Effector CD8-positive, alpha-beta T cell (primary cell): Measurements from ENCODE around the gene CSNK1G1.
A peak's percentile ranks its signal among the peaks of the same experiment; 100 is the strongest.
"Not testable (repeated sequence)": the region's sequence is repeated elsewhere in the genome, so short reads cannot be mapped to it uniquely, and the experiment has no call there.

Experiments
- DNase-seq: peaks from one replicate; lab custom pipeline; 2025; lab: John Stamatoyannopoulos, UW
- total RNA-seq, 4 experiments: gene quantifications; one replicate each; lab custom pipeline; 2026; lab: John Stamatoyannopoulos, UW

CSNK1G1 gene
- total RNA-seq, result 39.6 to 63.8 (median 55.4) reads per million in 4 experiments

DNA sequence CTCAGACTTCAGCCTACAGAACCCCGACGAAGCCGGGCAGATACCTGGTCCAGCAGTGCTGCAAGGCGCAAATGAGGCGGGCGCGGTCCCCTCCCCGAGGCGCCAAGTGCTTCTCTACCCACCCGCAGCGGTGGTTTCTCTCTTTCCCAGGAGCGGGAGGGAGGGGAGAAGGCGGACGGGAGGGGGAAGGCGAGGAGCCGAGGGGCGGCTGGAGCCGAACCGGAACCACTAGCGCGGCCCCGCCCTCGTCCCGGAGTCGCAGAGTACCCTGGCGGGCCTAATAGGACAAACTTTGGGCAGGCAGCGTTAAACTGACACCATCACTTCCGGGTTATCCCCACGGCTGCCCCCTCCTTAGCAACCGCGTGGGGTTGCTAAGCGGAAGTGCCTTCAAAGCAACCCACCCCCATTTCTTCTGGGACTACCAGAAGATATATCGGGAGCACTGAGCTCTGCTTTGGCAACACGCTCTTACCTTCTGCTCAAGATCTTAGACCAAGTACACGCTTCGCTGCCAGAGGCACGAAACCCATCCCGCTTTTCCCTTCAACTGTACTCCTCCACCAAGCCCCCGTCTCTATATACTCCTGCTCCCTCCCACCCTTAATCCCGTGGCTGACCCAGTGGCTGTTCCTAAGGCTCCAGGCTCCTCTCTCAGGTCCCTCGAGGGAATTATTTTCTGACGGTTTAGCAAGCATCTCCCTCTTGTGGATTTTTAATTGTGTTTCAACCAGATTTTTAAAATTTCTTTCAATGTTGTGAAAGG is at the start of gene CSNK1G1:
TSS of gene CSNK1G1 (minus strand) at position 230 of the 766 bp plus-strand sequence. CDS start 55,674 bp downstream, outside the sequence.
- peak; percentile 91 for DNase-seq

DNA sequence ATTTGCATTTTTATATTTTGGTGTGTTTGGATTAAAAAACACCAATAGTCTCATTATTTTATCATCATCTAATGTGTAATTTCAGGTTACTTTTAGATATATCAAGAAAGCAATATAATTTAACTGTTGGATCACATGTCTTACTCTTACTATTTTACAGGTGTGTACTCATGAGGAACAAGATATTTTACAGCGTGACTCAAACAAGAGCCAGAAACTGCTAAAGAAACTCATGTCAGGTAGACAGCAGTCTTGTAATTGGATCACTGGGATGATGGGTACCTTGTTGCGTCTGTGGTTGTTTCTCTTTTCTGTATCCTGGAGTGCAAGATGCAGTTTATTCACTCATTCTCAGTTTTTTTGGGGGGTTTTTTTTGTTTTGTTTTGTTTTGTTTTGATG is 44.6 kb upstream of the CSNK1G1 start:
- DNase-seq, result no peak

DNA sequence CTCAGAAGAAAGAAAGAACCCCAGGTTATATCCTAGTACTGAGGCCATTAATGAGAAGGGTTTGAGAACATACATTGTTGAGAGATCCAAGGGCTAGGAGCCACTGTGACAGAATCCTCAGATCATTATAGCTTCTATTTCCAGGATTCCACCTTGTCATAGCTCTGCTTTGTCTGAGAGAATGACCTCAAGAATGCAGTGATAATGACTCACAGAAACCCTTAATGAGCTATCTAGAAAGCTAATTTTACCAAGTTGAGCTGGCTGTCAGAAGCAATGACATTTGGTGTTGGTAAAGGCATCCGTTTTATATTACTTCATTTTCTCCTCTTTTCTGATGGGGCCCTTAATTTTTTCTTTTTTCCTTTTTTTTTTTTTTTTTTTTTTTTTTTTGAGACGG is 42.6 kb upstream of the CSNK1G1 start:
- DNase-seq, result no peak

DNA sequence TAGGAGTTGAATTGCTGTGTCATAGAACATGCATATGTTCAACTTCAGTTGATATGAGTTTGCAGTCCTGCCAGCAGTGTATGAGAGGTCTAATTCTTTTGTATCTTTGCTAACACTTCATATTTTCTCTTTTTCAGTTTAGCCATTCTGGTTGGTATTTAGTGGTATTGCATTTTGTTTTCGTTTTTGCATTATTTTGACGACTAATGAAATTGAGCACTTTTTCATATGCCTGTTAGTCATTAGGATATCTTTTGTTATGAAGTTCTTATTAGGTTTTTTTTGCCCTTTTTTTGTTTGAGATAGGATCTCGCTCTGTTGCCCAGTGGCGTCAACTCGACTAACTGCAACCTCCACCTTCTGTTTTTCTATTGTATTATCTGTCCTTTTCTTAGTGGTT is 40.8 kb upstream of the CSNK1G1 start:
- no peak for DNase-seq

DNA sequence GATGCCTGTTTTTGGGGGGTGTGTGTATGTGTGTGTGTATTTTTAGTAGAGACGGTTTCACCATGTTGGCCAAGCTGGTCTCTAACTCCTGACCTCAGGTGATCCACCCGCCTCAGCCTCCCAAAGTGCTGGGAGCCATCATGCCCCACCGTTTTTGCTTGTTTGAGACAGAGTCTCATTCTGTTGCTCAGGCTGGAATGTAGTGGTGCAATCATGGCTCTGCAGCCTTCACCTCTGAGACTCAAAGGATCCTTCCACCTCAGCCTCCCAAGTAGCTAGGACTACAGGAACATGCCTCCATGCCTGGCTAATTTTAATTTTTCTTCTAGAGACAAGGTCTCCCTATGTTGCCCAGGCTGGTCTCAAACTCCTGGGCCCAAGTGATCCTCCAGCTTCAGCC is 36.5 kb upstream of the CSNK1G1 start:
- not testable (repeated sequence) for DNase-seq

DNA sequence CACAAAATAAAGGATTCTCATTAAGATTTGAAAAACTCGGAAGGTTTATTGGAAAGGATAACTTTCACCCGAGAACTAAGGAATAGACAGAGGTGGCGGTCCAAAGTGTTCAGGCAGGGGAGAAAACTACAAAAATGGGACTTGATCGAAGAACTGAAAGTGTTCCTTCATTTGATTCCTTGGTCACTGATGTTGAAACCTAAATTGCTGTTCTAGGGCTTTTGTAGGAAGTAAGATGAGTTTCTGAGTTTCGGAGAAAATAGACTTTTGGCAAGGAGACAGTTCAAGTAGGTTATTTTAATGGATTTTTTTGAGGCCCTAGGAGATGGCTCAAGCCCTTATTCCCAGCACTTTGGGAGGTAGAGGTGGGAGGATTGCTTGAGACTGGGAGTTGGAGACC is 33.1 kb upstream of the CSNK1G1 start:
- no peak for DNase-seq

DNA sequence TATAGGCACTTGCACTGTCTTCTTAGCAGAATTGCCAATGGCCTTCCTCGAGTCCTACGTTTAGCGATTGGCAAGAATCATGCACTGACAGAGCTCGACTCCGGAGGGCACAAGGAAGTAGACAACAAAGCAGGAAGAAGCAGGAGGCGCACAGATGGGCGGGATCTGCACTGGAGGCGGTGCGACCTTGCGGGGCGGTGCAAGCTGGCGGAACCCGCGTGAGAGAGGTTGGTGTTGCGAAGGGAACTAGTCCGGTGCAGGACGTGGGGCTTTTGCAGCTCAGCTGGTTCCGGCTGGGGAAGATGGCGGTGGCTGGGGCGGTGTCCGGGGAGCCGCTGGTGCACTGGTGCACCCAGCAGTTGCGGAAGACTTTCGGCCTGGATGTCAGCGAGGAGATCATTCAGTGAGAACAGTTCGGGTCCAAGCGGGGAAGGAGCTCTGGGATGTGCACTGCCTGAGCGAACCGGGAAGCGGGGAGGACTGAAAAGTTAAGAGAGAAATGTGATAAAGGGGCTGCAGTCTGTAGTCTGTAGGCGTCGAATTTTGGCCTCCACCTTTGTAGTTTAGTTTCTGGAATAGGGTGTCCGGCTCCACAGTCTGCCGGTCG is 31.7 kb upstream of the CSNK1G1 start, which contains the start of gene TRIP4:
TSS of gene TRIP4 (plus strand) at position 275 of the 607 bp plus-strand sequence. CDS start at position 303, 28 bp downstream.
- peak; percentile 89 for DNase-seq

DNA sequence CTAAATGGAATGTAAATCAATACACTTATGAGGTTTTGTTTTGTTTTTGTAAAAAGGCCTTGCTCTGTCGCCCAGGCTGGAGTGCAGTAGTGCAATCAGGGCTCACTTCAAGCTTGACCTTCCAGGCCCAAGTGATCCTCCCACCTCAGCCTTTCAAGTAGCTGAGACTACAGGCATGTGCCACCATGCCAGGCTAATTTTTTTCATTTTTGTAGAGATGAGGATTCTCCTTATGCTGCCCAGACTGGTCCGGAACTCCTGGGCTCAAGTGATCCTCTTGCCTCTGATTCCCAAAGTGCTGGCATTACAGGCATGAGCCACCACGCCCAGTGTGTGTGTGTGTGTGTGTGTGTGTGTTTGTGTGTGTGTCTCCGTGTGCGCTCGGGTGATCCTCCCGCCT is 30.3 kb upstream of the CSNK1G1 start:
- no peak for DNase-seq

DNA sequence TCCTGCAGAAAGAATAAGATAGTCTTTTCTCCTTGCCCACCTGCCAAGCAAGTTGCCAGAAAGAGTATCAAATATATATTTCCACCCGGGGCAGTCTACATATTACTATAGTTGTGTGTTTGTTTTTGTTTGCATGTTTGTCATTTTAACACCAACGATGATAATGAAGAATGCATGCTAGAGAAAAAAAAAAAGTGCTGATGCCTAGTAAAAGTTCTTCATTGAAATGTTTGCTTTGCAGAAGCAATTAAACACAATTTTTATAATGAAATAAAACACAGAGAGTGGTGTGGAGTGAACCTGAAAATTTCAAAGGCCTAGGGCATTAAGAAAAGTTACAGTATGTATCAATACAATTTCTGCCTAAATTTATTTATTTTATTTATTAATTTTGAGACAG is 27.8 kb upstream of the CSNK1G1 start:
- no peak for DNase-seq

DNA sequence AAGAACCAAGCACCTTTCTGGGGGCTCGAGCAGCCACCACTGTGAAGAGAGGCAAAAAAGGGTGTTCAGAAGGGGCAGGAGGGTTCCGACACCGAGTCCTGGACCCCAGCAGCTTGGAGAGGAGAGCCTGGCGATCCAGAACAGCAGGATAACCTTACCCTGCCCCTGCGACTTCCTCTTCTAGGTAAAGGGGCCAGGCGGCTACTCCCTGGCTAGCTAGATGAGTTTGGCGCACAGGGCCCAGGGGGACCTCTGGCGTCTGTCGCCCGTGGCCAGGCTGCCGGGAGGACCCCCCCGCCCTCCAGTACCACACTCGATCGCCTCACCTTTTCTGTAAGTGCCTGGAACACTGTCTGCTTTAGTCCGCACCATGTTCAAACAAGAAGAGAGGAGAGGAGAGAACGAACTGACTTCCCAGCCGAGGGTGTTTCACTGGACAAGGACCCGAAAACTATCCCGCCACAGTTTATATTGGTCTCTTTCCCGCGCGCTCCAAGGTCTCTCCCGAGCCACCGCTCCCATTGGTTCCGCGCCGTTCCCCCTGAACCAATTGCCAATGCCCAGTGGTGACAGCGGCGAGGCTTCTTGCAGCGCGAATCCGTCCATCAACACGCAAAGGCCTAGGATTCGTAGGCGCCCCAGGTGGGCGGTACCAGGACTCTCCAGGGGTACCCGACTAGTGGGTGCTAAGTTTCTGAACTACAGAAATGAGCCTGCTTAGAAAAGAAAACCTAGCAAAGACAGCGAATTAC is 25.2 kb upstream of the CSNK1G1 start, which contains the start of gene PCLAF:
TSS of gene PCLAF (minus strand) at position 442 of the 752 bp plus-strand sequence. CDS start at position 372, 70 bp downstream.
- peak; percentile 89 for DNase-seq

DNA sequence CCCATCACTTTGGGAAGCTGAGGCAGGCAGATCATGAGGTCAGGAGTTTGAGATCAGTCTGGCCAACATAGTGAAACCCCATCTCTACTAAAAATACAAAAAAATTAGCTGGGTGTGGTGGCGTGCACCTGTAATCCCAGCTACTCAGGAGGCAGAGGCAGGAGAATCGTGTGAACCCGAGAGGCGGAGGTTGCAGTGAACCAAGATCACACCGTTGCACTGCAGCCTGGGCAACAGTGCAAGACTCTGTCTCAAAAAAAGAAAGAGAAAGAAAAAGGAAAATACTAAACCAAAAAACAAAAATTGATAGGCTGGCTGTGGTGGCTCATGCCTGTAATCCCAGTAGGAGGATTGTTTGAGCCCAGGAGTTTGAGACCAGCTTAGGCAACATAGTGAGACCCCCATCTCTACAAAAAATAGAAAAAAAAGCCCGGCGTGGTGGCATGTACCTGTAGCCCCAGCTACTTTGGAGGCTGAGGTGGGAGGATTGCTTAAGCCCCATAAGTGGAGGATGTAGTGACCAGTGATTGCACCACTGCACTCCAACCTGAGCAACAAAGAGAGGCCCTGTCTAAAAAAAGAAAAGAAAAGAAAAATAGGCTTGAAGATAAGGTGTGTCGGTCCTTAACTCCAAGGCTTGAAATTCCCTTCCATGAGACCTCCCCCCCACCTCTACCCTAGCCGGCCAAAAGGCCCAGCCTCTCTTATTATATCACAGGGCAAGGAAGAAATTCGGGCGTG is 24.3 kb upstream of the CSNK1G1 start:
- not testable (repeated sequence) for DNase-seq

DNA sequence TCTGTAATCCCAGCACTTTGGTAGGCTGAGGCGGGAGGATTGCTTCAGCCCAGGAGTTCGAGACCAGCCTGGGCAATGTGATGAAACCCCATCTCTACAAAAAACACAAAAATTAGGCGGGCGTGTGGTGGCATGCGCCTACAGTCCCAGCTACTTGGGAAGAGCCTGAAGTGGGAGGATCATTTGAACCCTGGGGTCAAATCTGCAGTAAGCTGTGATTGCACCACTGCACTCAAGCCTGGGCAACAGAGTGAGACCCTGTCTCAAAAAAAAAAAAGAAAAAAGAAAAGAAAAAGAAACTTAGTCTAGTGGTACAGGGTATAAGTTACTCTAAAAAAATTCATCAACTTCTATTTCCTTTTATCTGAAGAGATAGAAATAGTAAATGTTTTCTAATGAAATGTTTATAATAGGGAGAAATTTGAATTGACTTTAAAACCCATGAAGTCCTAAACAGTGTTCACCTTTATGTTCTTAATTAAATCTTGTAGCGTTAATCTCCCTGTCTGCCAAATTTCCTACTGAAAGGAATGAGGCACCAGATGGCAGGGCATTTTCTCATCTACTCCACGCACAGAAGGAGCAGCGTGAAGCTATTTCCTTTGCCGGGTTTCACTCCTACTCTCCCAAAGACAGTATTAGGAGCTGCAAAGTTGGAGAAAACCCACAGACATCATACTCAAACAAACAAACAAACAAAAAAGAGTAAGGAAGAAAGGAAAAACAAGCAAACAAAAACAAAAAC is 23.4 kb upstream of the CSNK1G1 start:
- DNase-seq, result no peak

DNA sequence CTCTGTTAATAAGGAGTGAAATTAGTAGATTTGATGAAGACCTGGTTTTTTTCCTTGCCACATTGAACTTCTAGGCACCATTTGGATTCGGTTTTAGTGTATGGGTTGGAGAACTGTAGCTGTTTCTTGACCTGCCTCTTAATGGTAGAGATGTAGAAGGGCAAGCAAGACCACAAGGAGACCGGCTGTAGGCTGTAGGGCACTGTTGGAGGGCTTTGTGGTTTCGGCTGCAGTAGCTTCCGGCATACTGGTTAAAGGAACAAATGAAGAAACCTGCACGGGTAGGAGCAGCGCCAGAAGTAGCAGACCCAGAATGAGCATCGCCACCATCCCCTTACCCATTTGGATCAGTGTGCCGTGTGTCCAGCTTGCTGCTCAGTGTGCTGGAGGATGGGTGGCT is 17.4 kb upstream of the CSNK1G1 start:
- DNase-seq, result no peak

DNA sequence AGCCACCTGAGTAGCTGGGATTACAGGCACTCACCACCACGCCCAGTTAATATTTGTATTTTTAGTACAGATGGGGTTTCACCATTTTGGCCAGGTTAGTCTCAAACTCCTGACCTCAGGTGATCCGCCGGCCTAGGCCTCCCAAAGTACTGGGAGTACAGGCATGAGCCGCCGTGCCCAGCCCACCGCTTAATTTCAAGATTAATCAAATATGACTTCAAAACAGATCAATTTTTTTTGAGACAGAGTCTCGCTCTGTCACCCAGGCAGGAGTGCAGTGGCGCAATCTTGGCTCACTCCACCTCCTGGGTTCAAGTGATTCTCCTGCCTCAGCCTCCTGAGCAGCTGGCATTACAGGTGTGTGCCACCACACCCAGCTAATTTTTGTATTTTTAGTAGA is 15.4 kb upstream of the CSNK1G1 start:
- not testable (repeated sequence) for DNase-seq

DNA sequence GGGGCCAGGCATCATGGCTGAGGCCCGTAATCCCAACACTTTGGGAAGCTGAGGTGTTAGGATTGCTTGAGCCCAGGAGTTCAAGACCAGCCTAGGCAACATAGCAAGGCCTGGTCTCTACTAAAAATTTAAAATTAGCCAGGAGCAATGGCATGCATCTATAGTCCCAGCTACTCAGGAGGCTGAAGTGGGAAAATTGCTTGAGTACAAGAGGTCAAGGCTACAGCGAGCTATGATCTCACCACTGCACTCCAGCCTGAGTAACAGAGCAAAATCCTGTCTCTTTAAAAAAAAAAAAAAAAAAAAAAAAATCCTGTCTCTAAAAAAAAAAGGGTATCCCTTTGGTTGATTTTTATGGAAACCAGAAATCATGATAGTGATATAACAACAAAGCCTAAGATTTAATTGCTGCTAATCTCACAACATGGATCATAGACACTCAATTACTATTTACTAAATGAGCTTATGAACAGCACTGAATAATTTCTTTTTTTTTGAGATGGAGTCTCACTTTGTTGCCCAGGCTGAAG is 13.2 kb upstream of the CSNK1G1 start:
- no peak for DNase-seq

DNA sequence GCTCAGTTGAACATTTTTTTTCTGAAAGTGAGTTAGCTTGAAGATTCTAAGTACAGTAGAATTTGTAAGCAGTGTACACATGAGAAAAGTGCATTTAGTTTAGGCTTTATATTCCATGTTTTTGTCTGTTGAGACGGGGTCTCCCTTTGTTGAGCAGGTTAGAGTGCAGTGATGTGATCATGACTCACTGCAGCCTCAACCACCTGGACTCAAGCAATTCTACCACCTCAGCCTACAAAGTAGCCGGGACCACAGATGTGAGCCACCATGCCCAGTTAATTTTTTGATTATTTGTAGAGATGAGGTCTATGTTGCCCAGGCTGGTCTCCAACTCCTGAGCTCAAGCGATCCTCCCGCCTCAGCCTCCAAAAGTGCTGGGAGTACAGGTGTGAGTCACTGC is 5.3 kb upstream of the CSNK1G1 start:
- no peak for DNase-seq

DNA sequence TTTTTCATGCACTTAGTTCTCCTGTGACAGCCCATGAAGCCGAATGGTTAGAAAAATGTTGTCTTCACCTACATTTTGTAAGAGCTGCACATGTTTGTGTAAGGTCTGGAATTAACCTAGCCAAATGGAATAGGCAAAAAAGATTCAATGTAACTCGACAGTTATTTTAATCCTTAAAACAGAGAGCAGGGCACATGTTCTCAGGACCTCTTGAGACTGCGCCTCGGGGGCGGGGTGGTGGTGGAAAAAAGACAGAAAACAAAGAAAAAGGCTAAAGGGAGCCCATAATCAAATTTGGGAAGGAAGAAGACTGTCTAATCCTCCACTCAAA is 702 bp upstream of the CSNK1G1 start:
- DNase-seq, result no peak

DNA sequence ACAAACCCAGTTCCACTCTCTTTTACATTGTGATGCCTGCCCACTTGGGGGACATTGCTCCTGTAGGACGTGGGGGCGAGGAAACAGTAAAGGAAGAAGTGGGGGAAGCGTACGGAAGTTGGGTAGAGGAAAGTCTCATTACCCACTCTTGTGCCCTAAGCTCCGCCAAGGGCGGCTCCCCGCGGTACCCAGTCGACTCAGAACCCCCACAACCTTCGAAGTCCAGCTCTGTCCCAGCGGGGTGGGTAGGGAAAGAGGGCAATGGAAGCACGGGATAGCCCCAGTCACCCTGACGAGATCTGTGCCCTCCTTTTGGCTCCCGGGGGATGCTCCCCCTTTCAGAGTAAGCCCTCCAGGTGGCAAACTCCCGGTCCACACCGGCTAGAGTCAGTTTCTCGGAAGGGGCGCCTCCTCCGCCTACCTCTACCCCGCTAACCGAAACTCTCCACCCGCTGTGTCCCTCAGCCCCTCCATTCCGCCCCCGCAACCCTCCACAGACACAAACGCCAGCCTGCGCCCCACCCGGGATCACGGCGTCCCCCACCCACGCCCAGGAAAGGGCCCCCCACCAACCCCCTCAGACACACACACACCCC is 527 bp downstream of the CSNK1G1 start:
- DNase-seq, result no peak

DNA sequence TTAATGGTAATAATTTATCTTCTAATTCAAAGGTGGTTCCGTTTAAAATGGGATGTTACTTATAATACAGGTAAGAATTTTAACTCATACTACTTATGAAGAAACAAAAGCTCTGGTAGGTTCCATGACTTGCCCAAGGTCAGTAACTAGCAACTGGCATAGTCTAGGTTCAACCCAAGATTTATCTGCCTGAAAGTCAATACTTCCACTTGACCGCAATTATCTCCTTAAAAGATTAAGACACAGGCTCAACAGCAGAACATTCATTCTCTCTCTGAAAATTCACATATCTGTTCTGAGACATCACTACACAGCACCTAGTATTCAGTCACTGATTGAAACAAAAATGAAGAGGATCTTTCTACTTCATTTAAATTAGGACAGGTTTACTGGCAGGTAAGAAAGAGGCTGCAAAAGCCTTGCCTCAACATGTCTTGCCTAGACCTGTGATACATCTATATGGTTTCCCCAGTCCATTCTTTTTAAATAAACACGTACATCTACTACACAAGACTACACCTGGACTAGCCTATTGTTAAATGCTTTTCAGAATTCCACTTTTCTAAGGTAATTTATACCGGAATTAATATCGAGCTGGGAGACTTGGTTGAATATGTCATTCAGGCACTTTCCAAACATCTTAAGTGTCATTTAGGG is 1.2 kb downstream of the CSNK1G1 start:
- DNase-seq, result no peak

DNA sequence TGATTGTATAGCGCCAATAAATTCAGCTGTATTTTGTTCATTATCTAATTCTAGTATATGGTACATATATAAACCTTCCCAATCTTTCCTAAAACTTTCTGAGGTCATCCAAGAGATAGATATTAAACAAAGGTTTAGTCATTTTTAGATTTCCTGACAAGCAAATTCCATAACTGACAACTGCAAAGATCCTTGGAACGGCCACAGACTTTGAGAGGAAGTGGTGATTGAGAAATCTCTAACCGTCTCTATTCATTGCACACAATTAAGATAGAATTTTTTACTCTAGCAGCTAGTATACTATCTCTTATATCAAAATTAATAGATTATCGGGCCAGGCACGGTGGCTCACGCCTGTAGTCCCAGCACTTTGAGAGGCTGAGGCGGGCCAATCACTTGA is 4.7 kb downstream of the CSNK1G1 start:
- no peak for DNase-seq
